MM.1S (cell line): ENCODE data around the gene P4HTM.

Experiments used
- EZH2 ChIP-seq: fragments of 300-600 bp; sonication (generic); optimal IDR thresholded peaks from 2 replicates; pipeline ENCODE3; 2017; ENCODE audit warnings: low read depth, mild to moderate bottlenecking, antibody characterized with exemption, low read length, mixed read lengths
- EZH2phosphoT487 ChIP-seq: fragments of 300-600 bp; sonication (generic); IDR thresholded peaks from 2 replicates; pipeline ENCODE4 v1.6.1; 2018; ENCODE audit warnings: antibody characterized with exemption, low read length
- TF ChIP-seq, protein P1 (sequence below): fragments of 300-600 bp; sonication (generic); IDR thresholded peaks from 2 replicates; pipeline ENCODE4 v1.5.1; 2016; ENCODE audit warnings: antibody characterized with exemption, low read length, mixed read lengths

DNA sequence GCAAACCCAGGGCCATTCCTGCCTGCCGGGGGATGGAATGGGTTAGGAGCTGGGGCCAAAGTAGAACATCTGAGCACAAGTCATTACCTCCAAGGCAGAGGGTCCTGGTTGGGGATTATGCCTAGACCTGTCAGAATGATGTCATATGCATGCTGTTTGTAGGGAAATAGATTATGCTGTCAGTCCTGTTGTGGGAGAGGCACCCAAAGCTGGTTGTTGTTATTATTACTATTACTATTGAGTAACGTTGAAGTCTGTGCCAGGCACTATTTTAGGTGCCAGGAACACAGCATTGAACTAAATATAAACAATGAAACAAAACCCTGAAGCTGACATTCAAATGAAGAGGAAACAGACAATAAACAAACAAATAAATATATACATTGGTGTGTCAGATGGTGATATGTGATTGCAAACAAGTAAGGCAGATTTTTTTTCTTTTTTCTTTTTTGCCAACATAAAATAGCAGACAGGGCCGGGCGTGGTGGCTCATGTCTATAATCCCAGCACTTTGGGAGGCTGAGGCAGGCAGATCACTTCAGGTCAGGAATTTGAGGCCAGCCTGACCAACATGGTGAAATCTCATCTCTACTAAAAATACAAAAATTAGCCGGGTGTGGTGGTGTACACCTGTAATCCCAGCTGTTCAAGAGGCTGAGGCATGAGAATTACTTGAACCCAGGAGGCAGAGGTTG is 2.0 kb downstream of the P4HTM start:
- TF ChIP-seq, protein P1, sequence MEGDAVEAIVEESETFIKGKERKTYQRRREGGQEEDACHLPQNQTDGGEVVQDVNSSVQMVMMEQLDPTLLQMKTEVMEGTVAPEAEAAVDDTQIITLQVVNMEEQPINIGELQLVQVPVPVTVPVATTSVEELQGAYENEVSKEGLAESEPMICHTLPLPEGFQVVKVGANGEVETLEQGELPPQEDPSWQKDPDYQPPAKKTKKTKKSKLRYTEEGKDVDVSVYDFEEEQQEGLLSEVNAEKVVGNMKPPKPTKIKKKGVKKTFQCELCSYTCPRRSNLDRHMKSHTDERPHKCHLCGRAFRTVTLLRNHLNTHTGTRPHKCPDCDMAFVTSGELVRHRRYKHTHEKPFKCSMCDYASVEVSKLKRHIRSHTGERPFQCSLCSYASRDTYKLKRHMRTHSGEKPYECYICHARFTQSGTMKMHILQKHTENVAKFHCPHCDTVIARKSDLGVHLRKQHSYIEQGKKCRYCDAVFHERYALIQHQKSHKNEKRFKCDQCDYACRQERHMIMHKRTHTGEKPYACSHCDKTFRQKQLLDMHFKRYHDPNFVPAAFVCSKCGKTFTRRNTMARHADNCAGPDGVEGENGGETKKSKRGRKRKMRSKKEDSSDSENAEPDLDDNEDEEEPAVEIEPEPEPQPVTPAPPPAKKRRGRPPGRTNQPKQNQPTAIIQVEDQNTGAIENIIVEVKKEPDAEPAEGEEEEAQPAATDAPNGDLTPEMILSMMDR, result no peak
- TF ChIP-seq EZH2 (no peak), EZH2phosphoT487 (no peak)
